Endometrial microvascular endothelial cells (primary cell): ENCODE results near the gene L3MBTL4. TPM values are rescaled to one million over a fixed set of nuclear protein-coding genes. Genes with fewer than 3 reads are reported as not detected.

ENCODE experiments used
- in situ Hi-C: cut with HindIII; loops from 2 replicates; pipeline ENCODE4 v1.10.0; 2017; ENCODE audit warnings: low sequenced_read_pairs, low pct_unique_long_range_greater_than_20kb; ENCODE audit errors: inconsistent ontology term
- total RNA-seq: library from RNA; depleted of rRNA; stranded (reverse); fragments of >200 nt; gene quantifications from one replicate; pipeline ENCODE4 v1.2.3, GENCODE V29; 2015; ENCODE audit errors: inconsistent ontology term

The L3MBTL4 gene
- total RNA-seq, 1 donor from 2014 or later = under 0.01 TPM

DNA sequence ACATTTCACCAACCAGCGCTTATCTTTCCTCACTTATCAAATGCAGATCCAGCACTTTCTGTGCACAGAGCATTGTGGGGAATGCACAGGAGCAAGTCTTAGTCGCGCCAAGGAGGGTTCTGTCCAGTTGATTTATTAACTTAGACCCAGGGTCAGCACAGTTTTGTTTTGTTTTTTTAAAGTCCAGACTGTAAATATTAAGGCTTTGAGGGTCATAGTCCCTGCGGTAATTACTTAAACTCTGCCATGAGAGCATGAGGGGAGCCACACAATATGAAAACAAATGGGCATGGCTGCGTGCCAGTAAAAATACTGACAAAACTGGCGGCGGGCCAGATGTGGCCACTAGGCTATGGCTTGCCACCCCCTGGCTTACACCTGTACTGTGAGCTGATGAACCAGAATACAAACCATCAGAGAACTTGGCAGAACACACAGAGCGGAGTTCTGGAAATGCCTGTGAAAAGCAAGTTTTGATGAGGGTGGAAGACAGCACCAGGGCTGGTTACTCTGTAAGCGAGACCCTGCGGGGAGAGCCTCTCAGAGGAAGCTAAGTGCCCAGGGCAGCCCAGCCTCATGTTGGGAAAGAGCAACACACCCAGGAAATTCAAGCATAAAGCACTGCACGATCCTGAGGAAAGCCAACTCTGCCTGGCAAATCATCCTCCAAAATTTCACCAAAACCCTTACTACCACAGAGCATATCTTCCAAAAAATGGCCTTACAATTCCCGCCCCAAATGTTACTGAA, 43.6 kb downstream of the L3MBTL4 start:
- in situ Hi-C loops = no loop called here

DNA sequence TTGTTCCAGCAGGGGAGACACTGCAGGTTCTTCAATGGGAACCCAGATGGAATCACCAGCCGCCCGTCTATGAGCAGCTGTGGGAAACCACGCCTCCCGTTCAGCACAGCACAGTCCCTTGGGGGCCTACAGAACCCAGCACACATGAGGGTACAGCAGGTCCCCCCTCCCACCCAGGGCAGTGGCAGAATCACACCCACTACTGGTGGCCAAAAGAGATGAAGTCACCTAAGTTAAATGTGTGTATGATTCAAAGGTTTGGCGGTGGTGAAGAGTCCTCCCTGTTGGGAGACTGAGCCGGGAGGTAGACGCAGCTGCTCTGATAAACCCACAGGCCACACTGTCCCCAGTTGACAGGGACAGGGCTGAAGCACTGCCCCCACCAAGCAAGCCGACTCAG, 44.3 kb downstream of the L3MBTL4 start:
- in situ Hi-C loops = no loop called here

DNA sequence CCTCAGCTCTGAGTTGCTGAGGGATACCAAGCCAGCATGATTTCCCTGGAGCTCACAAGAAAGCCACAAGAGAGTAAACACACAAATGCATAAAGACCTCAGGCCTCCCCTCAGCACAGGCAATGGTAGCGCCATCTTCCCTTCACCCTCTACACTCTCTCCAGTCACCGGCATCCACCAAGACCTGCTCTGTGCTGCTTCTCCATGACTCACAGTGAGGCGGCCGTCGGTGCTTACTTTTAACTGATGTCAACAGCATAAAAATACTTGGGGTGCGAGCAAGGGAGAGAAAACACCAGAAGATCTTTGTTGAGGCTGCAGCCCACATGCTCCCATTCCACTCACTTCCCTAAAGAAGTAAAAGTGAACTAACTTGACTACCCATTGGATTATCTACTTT, 46.7 kb downstream of the L3MBTL4 start:
- in situ Hi-C loops = no loop called here

DNA sequence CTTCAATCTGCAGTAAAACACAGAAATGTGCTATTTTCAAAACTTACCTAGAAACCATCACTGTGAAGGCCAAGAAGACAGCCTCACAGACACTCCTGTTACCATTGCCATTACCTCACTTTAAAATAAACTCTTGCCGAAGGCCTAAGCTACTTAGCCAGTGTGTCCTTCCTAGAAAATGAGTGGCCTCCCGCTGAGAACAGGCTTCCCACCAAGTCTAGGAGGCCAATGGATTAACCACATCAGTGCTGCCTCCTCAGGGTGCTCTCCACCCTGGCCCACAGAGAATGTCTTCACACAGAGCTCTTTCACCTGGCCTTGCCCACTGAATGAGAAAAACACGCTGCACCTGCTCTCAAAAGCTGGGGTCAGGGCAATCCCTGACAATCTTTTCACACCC, 47.5 kb downstream of the L3MBTL4 start:
- in situ Hi-C loops = no loop called here

DNA sequence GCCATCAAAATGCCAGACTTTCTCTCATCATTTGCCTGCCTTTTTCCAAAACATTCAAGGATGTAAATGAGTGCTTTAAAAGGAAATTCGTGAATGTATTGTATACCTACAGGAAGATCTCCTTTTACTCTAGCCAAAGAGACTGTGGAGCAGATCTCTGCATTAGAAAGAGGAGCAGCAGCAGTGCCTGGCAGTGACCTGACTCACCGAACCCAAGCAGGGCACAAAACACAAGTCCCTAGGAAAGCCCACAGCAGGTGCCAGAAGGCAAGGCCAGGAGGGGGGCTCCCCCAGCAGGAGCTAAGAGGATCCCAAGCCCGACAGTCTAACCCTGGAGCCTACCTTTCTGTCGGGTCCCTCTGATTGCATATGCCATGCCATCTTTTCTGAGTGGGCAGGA, 47.9 kb downstream of the L3MBTL4 start:
- in situ Hi-C loops = no loop called here

DNA sequence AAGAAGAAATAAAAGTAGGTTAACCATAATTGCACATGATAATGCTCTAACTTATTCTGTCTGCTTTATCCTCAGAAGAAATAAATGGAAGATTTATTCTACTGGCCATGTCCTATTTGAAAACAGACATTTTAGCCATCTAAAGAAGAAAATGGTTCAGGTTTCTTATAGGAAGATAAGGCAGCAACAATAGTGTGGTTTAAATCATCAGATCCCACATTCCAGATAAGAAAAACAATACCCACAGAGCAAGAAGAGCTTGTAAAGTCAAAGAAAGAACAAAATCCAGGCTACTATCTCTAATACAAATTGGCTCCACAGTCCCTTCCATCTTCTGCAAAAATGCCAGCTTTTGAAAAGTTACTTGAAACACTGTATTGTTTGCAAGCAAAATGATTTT, 49.3 kb downstream of the L3MBTL4 start:
- in situ Hi-C loops = no loop called here

DNA sequence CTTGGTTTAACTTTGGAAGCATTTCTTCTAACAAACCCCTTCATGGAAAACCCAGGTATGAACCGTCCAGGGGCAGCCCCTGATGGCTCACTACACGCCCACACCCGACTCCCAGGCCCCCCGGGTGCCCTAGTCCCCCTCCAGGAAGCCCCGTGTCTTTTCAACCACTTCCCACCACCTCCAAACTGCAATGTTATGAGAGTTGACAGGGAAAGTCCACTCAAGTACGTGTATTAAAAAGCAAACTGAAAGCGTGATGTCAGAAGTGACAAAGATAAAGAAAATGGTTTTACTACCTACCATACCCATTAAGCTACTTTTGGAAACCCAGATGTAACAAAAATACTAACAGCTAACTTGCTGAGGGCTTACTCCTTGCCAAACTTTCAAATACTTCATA, 51.5 kb downstream of the L3MBTL4 start:
- in situ Hi-C loops = no loop called here

DNA sequence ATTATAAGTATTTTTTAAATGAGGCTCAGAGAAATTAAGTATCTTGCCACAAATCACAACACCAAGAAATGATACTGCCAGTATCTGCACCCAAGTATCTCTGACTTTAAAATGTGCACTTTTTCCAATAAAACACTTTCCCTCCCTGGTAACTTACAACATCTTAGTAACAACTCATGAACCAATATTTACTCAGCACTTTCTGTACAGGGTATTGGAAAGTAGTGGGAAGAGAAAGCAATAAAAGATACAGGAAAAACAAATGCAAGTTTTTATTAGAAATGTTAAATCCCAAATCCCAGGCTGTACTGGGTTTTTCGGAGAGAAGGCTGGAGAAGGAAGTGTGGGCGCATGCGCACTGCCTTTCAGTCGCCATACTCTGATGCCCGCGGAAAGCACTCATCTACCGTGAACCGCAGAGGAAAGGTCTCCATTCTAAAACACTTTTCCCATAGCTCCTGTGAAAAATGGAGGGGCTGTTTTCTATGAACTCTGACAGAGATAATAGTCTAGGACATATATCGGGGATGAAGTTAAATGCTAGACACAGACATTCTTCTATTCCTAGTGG, 52.1 kb downstream of the L3MBTL4 start:
- in situ Hi-C loops = no loop called here

DNA sequence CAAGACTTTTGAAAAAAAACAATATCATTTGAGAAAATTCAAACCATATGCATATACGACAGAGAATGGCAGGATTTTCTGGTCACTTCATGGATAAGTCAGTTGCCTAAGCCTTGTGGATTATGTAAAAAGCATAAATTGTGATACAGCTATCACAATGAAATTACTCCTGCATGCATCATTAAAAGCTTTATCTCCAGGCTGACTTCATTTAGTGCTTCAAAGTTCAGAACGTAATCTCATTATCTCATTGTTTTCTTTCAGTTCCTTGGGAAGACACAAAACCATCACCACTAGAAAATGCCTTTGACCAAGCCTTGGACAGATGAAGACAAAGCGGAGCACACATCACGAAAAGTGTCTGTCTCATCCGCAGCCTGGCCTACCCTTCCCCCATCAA, 57.0 kb downstream of the L3MBTL4 start:
- in situ Hi-C loops = no loop called here

DNA sequence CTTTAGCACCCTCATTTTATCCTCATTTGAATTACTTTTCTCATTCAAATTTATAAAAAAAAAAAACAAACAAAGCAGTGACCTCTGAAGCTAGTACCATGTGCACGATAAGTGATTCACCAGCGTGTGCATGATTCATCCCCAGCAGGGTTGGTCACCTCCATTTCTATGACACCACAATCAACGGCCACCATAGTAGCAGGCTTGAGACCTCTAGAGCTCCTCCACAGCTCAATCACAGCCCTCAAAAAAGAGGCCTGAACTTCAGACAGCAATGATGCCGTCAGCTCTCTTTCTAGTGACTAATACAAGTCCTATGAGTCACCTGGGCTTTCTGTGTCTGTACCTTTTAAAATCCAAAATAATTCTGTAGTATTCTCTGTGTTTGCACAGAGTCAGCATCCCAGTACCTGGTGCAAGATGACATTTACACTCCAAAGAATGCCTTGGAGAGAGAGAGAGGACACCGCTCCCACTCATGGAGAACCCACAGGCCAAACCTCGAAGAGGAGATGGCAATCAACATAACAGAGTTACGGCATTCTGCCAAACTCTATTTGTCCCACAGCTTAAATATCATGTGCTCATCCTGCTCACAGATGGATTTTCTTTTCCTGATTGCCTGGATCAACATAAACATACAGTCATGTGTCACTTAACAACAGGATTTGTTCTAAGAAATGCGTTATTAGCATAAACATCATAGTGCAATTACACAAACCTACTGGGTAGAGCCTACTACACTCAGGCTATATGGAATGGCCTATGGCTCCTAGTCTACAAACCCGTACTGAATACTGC, 58.7 kb downstream of the L3MBTL4 start:
- in situ Hi-C loops = no loop called here

DNA sequence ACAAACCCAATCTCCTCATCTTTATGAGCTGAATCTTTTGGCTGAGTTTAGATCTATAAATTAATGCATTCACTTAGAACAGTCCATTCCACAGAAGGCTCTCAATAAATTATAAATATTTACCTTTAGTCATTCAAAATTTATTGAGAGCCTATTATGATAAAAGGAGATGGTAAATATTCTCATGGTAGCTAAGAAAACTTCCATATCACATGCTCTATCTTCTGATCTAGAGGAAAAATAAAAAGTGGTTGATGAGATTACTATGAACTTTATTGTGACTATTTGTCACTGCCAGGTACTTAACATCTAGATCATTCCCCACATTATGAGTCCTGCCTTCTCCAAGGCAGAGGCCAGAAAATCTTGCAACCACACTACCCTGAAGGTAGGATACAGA, 62.4 kb downstream of the L3MBTL4 start:
- in situ Hi-C loops = no loop called here

DNA sequence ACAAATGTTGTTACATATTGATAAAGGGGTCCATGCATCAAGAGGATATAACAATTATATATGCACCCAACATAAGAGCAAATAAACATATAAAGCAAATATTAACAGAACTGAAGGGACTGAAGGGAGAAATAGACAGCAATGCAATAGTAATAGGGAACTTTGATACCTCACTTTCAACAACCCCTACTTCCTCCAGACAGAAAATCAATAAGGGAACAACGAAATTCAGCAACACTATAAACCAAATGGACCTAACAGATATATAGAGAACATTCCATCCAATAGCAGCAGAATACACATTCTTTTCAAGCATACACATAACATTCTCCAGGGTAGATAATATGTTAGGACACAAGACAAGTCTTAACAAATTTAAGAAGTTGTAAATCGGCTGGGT, 71.7 kb downstream of the L3MBTL4 start:
- in situ Hi-C loops = no loop called here

DNA sequence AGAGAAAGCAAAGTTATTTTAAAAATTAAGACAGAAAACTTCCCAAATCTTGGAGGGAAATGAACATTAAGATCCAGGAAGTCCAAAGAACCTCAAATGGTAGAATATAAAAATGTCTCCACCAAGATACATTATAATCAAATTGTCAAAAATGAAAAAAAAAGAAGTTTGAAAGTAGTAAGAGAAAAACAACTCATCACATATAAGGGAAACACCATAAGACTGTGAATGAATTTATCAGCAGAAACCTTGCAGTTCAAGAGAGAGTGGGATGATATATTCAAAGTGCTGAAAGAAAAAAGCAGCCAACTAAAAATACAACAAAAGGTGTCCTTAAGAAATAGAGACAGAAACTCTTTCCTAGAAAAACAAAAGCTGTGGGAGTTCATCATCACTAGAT, 73.0 kb downstream of the L3MBTL4 start:
- in situ Hi-C loops = no loop called here

DNA sequence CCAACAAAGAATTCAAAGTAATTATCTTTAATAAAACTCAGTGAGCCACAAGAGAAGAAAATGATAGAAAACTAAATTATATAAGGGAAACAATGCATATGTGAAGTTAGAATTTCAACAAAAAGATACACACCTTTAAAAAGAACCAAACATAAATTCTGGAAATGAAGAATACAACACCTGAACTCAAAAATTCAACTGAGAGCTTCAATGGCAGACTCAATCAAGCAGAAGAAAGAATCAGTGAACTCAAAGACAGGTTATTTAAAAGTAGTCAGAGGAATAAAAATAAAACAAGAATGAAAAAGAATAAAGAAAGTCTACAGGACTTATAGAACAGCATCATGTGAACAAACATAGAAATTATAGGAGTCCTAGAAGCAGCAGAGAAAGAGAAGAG, 73.4 kb downstream of the L3MBTL4 start:
- in situ Hi-C loops = no loop called here

DNA sequence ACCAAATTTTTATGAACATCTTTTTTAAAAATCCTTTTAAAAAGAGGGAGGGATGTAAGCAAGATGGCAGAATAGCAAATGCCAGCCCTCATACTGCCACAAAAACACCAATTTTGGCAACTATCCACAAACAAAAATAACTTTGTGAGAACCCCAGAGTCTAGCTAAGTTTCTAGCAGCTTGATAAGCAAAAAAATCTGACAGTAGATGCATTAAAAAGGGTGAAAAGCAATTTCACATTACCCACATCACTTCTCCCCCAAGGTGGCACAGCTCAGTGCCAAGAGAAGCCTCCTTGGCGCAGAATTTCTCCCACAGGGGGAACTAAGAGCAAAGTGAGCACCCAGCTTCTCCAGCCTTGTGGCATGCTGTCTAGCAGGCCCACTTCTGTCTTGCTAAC, 74.6 kb downstream of the L3MBTL4 start:
- in situ Hi-C loops = no loop called here

DNA sequence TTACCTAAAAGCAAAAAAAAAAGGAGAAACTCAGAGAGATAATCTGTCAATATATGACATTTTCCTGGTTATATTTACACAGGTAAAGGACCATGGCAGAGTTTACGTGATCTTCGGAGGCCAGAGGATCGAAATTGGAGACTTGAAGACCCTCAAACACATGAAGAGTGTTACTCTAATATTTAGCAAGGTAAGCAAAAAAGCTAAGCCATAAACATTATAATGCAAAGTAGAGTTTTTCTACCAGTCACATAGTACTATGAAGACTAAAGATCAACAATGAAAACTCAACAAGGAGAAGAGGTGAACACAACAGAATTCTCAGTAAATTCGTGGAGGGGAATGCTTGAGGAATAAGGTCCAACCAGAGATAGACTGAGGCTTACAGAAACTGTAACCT, 78.5 kb downstream of the L3MBTL4 start:
- in situ Hi-C loops = no loop called here

DNA sequence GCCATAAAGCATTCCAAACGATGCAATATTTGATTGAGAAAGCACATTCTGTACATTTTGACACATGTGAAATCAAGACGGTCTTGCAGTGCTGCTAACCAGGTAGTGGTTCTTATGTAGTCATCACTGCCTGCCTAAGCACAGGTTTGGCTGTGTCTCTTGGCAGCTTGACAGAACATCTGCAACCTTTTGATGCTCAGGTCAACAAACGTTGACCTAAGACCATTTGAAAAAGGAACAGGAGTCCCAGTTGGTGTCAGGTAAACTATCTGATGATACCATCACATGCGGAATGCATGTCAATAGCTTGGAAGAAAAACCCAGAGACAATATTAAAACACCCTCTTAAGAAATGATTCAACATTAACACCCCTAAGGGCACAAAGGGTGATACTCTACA, 80.7 kb downstream of the L3MBTL4 start:
- in situ Hi-C loops = no loop called here

DNA sequence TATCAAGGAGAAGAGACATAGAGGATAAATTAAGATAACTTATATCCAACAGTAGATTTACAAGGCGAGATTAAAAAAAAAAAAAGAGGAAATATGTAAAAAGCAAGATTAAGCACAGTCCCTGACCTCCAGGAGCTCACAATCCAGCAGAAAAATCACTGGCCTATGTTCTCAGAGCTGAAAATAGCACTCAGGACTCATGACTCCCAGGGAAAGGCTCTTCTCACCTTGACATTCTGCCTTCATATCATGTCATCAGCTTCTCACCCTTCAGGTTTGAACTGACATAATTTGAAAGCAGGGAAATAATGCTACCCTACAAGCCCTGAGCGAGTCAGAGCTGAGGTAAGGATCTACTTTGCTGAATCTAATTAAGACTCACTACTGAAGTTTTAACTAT, 82.8 kb downstream of the L3MBTL4 start:
- in situ Hi-C loops = no loop called here

DNA sequence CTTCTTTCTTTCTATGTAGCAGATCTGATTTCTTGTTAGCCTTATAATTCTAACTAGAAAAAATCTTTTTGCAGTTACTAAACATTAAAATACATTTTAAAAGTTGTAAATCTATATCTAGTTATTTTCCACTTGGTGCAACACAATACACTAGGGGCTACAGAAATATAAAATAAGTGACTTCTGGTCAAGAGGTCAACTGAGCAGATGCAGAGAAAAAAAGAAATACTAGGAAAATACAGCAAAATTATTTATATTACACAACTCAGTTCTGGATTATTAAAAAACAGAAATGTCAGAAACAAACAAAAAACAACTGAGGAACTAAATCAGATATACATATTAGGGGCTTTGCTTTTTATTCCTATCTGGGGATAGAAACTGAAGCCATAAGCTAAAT, 83.9 kb downstream of the L3MBTL4 start:
- in situ Hi-C loops = no loop called here

DNA sequence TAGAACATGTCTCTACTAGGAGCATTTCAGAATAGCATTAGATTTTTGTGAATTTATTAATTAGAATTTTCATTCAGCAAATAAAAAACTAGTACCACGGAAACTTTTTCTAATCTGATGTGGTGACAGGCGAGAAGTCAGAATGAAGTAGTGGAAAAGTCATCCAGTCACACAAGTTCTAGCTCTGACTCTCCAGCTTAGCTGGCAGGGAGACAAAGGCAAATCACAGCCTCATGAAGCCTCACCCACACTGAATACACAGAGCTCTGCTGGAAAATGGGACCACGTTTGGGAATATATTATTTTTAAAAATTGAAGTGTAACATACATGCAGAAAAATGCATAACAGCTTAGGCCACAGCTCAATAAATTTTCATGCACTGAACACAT, 86.1 kb downstream of the L3MBTL4 start:
- in situ Hi-C loops = no loop called here
